ENCODE data around the gene ARHGEF9.
"Not testable (repeated sequence)": the region's sequence is repeated elsewhere in the genome, so short reads cannot be mapped to it uniquely, and the experiment has no call there.

The ARHGEF9 gene

GRCh38 chrX:63656871-63657580 is 128.0 kb downstream of the ARHGEF9 start:
- DNase-seq: no peak

DNA sequence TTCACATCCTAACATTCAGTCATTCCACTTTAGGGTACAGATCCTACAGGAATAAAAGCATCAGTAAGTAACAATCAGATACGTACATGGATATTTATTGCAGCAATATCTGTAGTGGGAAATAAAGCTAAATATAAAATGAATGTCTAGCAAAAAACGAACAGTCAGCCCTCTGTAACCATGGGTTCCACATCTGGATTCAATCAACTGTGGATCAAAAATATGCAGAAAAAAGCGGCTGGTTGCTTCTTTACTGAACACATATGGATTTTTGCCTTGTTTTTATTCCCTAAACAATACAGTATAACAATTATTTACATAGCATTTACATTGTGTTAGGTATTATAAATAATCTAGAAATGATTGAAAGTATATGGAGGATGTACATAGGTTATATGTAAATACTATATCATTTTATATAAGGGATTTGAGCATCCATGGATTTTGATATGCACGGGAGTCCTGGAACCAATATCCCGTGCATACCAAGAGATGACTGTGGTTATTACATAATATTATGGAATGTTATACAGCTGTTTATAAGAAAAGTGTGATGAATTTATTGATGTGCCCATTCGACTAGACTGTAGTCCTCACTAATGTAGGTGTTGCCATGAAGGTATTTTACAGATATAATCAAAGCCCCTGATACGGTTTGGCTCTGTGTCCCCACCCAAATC is 132.8 kb downstream of the ARHGEF9 start:
- no peak for DNase-seq

GRCh38 chrX:63645748-63646147 is 139.3 kb downstream of the ARHGEF9 start:
- DNase-seq: not testable (repeated sequence)

- no peak for DNase-seq
These were observed 149.3 kb downstream of the ARHGEF9 start for GRCh38 chrX:63635750-63636149.

GRCh38 chrX:63613531-63614028 is 171.4 kb downstream of the ARHGEF9 start:
- DNase-seq: no peak

- no peak for DNase-seq
These were observed 199.1 kb downstream of the ARHGEF9 start for GRCh38 chrX:63585936-63586335.

Measured in 8988T (cell line).